ENCODE results near the gene NT5DC1.
"Not testable (repeated sequence)": the region's sequence is repeated elsewhere in the genome, so short reads cannot be mapped to it uniquely, and the experiment has no call there.

Gene NT5DC1

GRCh38 chr6:116277124-116277523, 176.5 kb downstream of the NT5DC1 start:
- DNase-seq (ENCODE audit: low read depth in 2 of 2, low spot score in 1 of 2) = no peak

GRCh38 chr6:116278481-116278829, 177.8 kb downstream of the NT5DC1 start:
- DNase-seq (ENCODE audit: low read depth in 2 of 2, low spot score in 1 of 2) = no peak

- no peak for DNase-seq (ENCODE audit: low read depth in 2 of 2, low spot score in 1 of 2)
Measured at GRCh38 chr6:116278854-116279231, 178.2 kb downstream of the NT5DC1 start.

DNA sequence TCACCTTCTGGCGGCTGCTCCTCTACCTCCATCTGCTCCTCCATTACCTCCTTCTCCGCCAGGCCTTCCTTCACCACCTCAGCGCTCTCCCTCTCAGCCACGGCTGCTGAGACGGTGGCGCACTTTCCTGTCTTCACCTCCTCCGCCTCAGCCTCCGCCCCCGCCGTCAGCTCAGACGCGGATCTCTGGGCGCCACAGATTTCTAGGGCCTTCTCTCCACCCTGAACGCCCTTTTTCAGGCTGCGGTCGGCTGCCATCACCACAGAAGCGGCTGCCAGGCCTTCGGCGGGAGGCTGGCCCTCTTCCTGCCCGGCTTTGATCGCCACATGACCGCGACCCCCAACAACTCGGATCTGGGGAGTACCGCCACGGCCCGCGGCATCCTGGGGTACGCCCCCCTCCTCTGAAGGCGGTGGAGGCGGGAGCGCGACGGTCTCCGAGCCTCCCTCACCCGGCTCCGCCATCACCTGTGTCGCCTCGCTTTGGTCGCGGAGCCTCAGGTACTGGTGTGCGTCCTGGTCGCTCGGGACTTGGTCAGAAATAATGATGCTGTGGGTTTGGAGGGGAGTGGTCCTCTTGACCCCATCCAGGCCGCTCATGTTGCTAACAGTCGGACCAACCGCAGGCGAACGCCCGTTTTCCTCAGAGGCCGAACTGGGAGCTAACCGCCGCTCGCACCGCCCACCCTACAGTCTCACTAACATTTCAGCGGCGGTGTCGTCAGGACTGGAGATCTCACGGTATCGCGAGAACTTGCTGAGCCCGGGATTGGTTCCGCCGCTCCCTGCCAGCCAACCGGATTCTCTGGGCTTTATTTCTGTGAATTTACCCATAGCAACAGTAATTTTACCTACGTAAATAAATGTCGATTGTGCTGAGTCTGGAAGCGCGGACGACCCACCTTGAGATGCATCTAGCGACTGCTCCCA, 178.8 kb downstream of the NT5DC1 start, which contains the start of gene TSPYL1:
TSPYL1 (minus strand) TSS at position 699 of the 929 bp plus-strand sequence; CDS start at position 599, 100 bp downstream.
- peak; percentile 88 for DNase-seq (ENCODE audit: low read depth in 2 of 2, low spot score in 1 of 2)

DNA sequence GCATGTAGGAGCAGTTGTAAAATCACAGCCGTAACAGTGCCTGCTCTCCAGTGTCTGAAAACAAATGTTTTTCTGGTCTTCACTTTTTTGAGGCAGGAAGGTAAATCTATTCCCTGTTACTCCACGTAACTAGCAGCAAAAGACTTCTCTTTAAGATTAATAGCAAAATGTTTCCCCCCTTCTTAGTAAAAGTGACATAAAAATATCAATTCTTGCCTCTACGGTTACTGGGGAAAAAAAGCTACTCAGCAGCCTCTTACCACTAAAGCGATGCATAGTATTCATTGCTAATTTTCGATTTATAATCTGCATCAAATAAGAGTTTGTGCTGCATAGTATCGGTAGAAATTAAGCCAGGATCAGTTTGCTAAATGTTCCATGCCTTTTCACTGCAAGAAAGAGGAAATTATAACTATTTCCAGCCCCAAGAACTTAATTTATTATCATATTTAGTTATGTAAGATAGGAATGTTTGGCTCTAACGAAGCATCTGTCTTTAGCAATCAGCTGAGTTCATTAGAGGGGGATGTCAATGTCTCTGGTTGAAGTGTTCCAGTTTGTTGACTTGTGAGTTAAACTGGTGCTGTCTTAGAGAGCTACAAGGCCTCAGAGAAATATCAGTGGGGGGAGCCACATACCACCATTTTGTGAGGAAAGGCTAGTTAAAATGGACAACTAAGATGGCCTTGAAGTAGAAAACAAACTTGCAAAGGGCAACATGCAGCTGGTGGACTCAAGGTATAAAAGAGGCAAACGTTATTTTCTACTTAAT, 179.7 kb downstream of the NT5DC1 start:
- no peak for DNase-seq (ENCODE audit: low read depth in 2 of 2, low spot score in 1 of 2)

- DNase-seq (ENCODE audit: low read depth in 2 of 2, low spot score in 1 of 2) = no peak
Measured at GRCh38 chr6:116280933-116281316, 180.3 kb downstream of the NT5DC1 start.

- no peak for DNase-seq (ENCODE audit: low read depth in 2 of 2, low spot score in 1 of 2)
Measured at GRCh38 chr6:116282698-116283097, 182.0 kb downstream of the NT5DC1 start.

DNA sequence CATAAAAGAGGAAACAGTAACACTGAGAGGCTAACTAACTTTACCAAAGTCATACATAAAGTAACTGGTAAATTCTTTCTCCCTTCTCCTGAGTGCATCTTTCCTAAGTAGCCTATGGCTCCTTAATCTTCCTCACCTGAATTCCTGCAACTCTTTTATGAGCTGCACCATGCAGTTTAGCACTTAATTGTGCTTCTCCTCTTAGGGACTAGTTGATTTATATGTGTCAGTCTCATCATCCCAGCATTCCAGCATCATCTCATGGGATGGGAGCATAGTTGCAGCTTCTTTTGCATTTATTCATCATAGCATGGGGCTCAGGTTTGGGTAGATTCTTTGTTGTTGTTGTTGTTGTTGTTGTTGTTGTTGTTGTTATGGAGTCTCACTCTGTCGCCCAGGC, 182.5 kb downstream of the NT5DC1 start:
- no peak for DNase-seq (ENCODE audit: low read depth in 2 of 2, low spot score in 1 of 2)

GRCh38 chr6:116284984-116285383, 184.3 kb downstream of the NT5DC1 start:
- not testable (repeated sequence) for DNase-seq (ENCODE audit: low read depth in 2 of 2, low spot score in 1 of 2)

DNA sequence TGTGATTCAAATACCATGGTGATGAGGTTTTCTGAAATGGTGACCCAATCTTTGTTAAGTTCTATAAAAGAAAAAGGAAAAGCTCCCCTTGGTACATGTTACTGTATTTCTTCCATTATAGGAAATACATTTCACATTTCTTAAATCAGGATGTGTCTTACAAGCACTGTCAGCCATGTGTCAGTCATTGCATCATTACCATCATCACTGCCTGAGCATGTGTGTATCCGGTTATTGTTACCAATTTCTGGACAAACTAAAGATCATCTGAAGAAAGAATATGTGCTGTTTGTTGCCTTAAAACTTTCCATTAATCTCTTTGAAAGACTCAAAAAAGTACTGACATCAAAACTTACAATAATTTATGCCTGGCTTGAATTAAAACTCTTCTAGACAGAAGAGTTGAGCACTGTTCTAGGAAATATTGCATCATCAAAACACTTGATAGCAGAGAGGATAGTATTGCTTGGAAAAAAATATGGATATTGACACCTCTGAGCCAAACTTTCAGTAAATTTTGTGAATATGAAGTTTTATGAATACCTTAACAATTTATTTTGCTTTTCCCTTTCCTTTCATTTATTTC, 186.2 kb downstream of the NT5DC1 start:
- no peak for DNase-seq (ENCODE audit: low read depth in 2 of 2, low spot score in 1 of 2)

- DNase-seq (ENCODE audit: low read depth in 2 of 2, low spot score in 1 of 2) = no peak
Measured at GRCh38 chr6:116287689-116288282, 187.1 kb downstream of the NT5DC1 start.

GRCh38 chr6:116289876-116290275, 189.2 kb downstream of the NT5DC1 start:
- no peak for DNase-seq (ENCODE audit: low read depth in 2 of 2, low spot score in 1 of 2)

GRCh38 chr6:116290799-116291198, 190.1 kb downstream of the NT5DC1 start:
- DNase-seq (ENCODE audit: low read depth in 2 of 2, low spot score in 1 of 2) = no peak

DNA sequence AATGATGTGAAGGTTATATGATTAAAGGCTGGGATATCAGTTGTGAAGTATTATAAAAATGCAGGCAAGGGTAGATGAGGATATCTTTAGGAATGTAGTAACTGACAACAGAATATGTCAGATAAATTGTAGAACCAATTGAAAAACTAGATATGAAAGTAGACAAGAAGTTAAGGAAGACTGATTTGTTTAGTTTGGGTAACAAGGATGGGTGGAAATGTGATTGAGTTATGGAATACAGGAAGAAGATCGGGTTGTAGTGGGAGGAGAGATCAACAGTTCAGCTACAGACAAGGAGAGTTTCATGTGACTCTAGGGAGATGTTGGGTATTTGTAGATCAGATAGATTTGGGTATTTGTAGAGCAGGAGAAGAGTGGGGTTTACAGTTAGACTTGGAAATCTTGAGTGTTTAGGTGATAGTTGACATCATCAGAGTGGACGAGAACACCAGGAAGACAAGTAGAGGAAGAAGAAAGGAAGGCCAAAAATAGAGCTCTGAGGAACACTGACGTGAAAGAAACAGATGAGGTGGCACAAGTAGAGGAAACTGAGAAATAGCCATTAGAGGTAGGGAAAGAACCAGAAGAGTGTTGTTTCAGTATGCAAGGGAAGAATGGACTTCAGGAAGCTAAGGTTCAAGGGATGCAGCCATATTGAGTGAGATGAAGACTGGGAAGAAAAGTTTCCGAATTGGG, 191.2 kb downstream of the NT5DC1 start:
- no peak for DNase-seq (ENCODE audit: low read depth in 2 of 2, low spot score in 1 of 2)

DNA sequence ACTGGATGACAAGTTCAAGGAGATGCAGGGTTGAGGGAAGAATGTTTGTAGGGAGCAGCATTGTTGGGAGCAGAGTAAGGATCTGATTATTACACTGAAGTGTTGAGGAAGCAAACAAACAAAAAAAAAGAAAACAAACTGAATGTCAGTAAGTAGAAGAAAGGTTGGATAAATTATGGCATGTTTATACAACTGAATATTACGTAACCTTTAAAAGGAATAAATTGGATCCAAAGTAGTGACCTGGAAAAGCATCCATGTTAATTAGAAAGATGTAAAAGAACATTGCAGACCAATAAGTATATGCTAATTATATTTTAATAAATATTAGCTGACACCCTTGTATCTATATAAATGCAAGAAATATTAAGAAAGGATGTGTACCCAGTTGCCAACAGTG, 191.9 kb downstream of the NT5DC1 start:
- DNase-seq (ENCODE audit: low read depth in 2 of 2, low spot score in 1 of 2) = no peak

DNA sequence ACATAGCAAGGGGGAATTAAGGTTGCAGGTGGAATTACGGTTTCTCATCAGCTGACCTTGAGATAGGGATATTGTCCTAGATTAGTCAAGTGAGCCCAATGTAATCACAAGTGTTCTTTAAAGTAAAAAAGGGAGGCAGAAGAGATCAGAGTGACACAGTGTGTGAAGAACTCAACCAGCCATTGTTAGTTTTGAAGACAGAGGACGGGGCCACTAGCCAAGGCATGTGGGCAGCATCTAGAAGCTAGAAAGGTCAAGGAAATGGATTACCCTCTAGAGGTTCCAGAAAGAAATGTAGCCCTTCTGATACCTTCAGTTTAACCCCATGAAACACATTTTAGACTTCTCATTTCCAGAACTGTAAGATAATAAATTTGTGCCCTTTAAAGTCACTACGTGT, 197.6 kb downstream of the NT5DC1 start:
- no peak for DNase-seq (ENCODE audit: low read depth in 2 of 2, low spot score in 1 of 2)

DNA sequence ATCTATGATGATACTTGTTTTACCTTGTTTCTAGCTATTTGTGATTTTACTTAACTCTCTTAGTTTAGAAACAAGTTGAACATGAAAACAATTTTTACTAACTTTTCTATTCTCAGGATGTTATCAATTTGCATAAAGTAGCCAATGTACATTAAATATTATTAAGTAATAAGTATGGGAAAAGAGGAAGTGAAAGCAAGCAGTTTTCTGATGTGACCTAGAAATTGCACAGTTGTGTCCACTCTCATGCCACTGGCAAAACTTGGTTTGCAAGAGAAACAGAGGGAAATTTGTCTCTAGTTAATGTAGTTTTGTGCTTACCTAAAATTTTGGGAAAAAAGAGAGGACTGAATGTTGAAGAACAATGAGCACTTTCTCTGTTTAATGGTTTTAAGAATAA, 198.3 kb downstream of the NT5DC1 start:
- no peak for DNase-seq (ENCODE audit: low read depth in 2 of 2, low spot score in 1 of 2)

Data from stimulated activated CD8-positive, alpha-beta memory T cell treated with anti-CD3 and anti-CD28 coated beads, Interleukin-4, amount 100 ng/mL, for 4 hours (primary cell).